ENCODE results near the gene AHNAK2.

- TF ChIP-seq CTCF (conservative IDR thresholded peaks at IDR 0.05 in 1 of 2, IDR thresholded peaks at IDR 0.05 in 1 of 2; ENCODE audit: extremely low read depth in 1 of 2, insufficient read depth in 1 of 2, low read depth in 1 of 2, low read length in 2 of 2) (no peak), EZH2 (IDR thresholded peaks at IDR 0.05; ENCODE audit: borderline replicate concordance, low read length) (no peak)
Measured at GRCh38 chr14:104984056-104984894, 6.1 kb upstream of the AHNAK2 start.
